Measurements from ENCODE around the gene MST1. TPM values are rescaled to one million over a fixed set of nuclear protein-coding genes. Genes with fewer than 3 reads are reported as not detected.

Gene MST1
- total and polyA plus RNA-seq, 9 of the 15 experiments (the other 6 are each of a cell fraction or from before 2014, with no cell fraction given) = 0.08 to 1.8 (median 0.40) TPM

GRCh38 chr3:49689046-49689907, at the start of gene MST1, which contains the start of gene RNF123 (continued):
- TF ChIP-seq NFIX (CRISPR knock-in tag; IDR thresholded peaks at IDR 0.05; ENCODE audit: low read depth) = no peak
- no peak for TF ChIP-seq KLF10 (CRISPR knock-in tag; IDR thresholded peaks at IDR 0.05)
- TF ChIP-seq ILF3 (IDR thresholded peaks at IDR 0.05; ENCODE audit: borderline replicate concordance) = no peak
- no peak for TF ChIP-seq ZNF77 (CRISPR knock-in tag; IDR thresholded peaks at IDR 0.05)
- TF ChIP-seq TBP (optimal IDR thresholded peaks at IDR 0.05; ENCODE audit: low read depth, low read length) = no peak
- TF ChIP-seq ETV6 (IDR thresholded peaks at IDR 0.05; ENCODE audit: borderline replicate concordance in 1 of 2, low read depth in 2 of 2, low read length in 1 of 2) = no peak
- TF ChIP-seq ETV6 (CRISPR knock-in tag; IDR thresholded peaks at IDR 0.05; ENCODE audit: borderline replicate concordance) = no peak
- no peak for TF ChIP-seq PTBP1 (IDR thresholded peaks at IDR 0.05; ENCODE audit: low read depth, low read length)
- no peak for TF ChIP-seq TAF1 (IDR thresholded peaks at IDR 0.05; ENCODE audit: control insufficient read depth, extremely low read depth, insufficient read depth, low read length, severe bottlenecking)
- no peak for TF ChIP-seq ELF2 (CRISPR knock-in tag; IDR thresholded peaks at IDR 0.05)
- TF ChIP-seq NCOA2 (IDR thresholded peaks at IDR 0.05; ENCODE audit: partially characterized antibody in 2 of 2) = no peak
- peak; percentile 65; the same call in 1 of the 2 replicates for TF ChIP-seq TAL1 (IDR thresholded peaks at IDR 0.05)
- TF ChIP-seq PCBP1 (IDR thresholded peaks at IDR 0.05; ENCODE audit: low read depth, low read length, poor library complexity, severe bottlenecking) = no peak
- TF ChIP-seq ZBTB26 (CRISPR knock-in tag; IDR thresholded peaks at IDR 0.05) = 0 out of 2 replicates have a peak, but pooled peaks have one; percentile 40
- peak; percentile 51 for TF ChIP-seq CCNT2 (IDR thresholded peaks at IDR 0.05; ENCODE audit: borderline replicate concordance, extremely low read depth, insufficient read length, low read depth, low read length)
- TF ChIP-seq ZNF197 (CRISPR knock-in tag; IDR thresholded peaks at IDR 0.05; ENCODE audit: low read depth) = no peak
- no peak for TF ChIP-seq ZNF707 (CRISPR knock-in tag; conservative IDR thresholded peaks at IDR 0.05)
- TF ChIP-seq ZNF12 (CRISPR knock-in tag; IDR thresholded peaks at IDR 0.05) = no peak
- no peak for TF ChIP-seq BCOR (IDR thresholded peaks at IDR 0.05)
- TF ChIP-seq SMAD4 (CRISPR knock-in tag; conservative IDR thresholded peaks at IDR 0.05) = 0 out of 2 replicates have a peak, but pooled peaks have one; percentile 18
- 0 out of 2 replicates have a peak, but pooled peaks have one; percentile 18 for TF ChIP-seq L3MBTL2 (IDR thresholded peaks at IDR 0.05)
- TF ChIP-seq ZC3H11A (IDR thresholded peaks at IDR 0.05; ENCODE audit: low read depth, low read length) = no peak
- no peak for TF ChIP-seq ETV1 (tag; conservative IDR thresholded peaks at IDR 0.05; ENCODE audit: low read depth)
- no peak; the same call in 1 of the 2 replicates for TF ChIP-seq SMARCE1 (IDR thresholded peaks at IDR 0.05)
- TF ChIP-seq GABPB1 (CRISPR knock-in tag; IDR thresholded peaks at IDR 0.05) = peak; percentile 96
- TF ChIP-seq ZFP30 (CRISPR knock-in tag; IDR thresholded peaks at IDR 0.05; ENCODE audit: borderline replicate concordance) = no peak
